ENCODE results near the gene C4A.
"Not testable (repeated sequence)": the region's sequence is repeated elsewhere in the genome, so short reads cannot be mapped to it uniquely, and the experiment has no call there.

The C4A gene

DNA sequence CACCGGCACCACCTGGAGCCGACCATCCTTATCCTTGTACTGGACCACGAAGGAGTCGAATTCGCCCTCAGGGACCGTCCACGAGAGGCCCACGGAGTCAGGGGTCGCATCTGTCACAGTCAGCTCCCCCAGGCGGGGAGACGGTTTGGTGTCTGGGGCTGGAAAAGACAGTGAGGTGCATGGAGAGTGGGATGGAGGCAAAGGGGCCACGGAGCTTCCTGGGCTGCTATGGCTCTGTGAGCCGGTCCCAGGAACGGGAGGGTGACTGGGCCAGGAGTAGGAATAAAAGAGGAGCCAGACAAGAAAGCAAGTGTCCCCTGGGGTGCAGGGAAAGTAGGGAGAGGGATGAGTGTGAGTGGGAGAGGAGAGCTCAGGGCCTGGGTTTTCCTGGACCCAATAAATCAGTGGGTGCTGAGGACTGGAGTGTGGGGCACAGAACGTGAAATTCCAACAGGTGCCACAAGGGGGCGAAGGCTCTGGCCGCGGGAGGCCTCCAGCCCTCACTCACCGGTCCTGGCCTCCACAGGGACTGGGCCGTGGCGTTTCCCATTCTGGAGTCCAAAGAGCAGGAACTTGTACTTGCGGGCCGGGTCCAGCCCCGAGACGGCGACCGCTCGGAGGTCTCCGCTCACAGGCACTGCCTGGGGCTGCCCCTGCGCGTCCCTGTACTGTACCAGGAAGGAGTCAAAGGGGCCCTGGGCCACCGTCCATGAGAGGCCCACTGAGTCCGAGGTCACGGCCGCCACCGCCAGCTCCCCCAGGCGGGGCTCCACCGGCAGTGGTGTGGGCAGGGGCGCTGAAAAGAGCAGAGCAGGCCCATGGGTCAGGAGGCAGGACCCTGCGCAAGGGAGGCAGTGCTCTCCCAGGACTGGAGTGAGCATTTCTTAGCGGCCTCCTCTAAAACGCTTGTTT lies 66.3 kb downstream of the C4A start:
- DNase-seq, result peak in 34 of 56 donors; percentile 5 to 69 (median 26)

DNA sequence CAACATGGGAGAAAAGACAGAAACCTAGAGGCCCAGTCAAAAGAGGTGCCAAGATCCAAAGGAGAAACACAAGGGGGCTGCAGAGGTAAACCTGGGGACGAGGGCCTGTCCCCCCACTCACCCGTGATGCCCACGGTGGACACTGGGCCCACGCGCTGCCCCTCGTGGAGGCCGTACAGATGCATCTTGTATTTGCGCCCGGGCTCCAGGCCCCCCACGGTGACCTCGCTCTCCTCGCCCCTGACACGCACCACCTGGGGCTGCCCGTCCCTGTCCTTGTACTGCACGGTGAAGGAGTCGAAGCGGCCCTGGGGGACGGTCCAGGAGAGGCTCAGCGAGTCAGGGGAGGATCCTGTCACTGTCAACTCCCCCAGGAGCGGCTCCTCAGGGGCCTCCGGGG lies 67.3 kb downstream of the C4A start:
- DNase-seq, result not testable (repeated sequence)

DNA sequence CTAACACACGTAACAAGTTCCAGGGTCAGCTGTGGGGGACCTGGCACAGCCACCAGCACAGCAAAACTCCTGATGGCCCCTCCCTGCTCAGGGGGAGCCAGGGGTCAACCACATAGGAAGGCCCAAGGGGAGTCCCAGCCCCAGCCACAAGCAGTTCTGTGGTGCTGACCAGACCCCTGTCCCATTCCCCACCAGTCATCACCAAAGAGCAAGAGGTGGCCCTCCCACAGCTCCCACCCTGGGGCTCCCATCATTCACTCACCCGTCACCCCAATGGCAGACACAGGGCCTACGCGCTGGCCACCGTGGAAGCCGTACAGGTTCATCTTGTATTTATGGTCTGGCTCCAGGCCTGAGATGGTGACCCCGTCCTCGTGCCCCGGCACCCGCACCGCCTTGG lies 67.9 kb downstream of the C4A start:
- not testable (repeated sequence) for DNase-seq

DNA sequence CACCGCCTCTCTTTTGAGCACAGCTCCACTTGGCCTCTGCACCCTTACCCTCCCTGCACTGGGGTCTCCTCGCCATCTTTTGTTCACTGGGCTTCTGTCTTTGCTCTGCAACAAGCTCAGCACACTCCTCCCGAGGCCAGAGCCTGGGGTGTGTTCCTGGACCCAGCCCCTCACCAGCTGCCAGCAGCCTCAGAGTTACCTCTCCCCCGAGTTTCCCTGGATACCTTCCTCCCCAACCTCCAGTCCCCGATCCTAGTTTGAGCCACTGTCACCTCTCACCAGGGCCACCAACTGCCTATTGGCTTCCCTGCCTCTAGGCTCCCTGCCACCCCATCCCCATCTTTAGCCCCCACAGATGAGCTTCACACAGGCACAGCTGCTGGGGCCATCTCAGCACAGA lies 68.7 kb downstream of the C4A start:
- DNase-seq, result no peak

All from nucleus accumbens (tissue), 56 donors.